Tibial artery (tissue), 4 donors: ENCODE data around the gene GBA2.

Experiments
- DNase-seq, 2 donors: peaks; one replicate each; pipeline ENCODE4 v3.0.0-alpha.2; 2019
- H3K27ac ChIP-seq, 2 donors: fragments of 200-600 bp; sonication (generic) in 1 of 2; 1 replicate in 1 of 2; 2 replicates in 1 of 2; pipeline ENCODE4 v1.5.1; 2018 to 2019; ENCODE audit warnings: mild to moderate bottlenecking in 1 of 2
- H3K27me3 ChIP-seq, 2 donors: fragments of 200-600 bp; sonication (generic) in 1 of 2; one replicate each; pipeline versions ENCODE4 v1.5.1 to v1.6.0; 2016 to 2019
- H3K36me3 ChIP-seq, 3 donors: fragments of 200-600 bp; sonication (generic) in 2 of 3; one replicate each; pipeline ENCODE4 v1.5.1; 2016 to 2019; ENCODE audit warnings: mild to moderate bottlenecking in 2 of 3
- H3K4me1 ChIP-seq, 4 donors: fragments of 200-600 bp; sonication (generic) in 2 of 4; 1 replicate in 3 of 4; 2 replicates in 1 of 4; pipeline ENCODE4 v1.5.1; 2016 to 2019
- H3K4me3 ChIP-seq, 2 donors: fragments of 200-600 bp; sonication (generic) in 1 of 2; 1 replicate in 1 of 2; 2 replicates in 1 of 2; pipeline ENCODE4 v1.5.1; 2018 to 2019; ENCODE audit warnings: mild to moderate bottlenecking in 2 of 2
- H3K9me3 ChIP-seq, 3 donors: fragments of 200-600 bp; sonication (generic) in 1 of 3; one replicate each; pipeline ENCODE4 v1.5.1; 2016 to 2019
- intact Hi-C: fragments of 100-400 bp; cut with DNase I; formaldehyde crosslinking; loops from one replicate; pipeline ENCODE4 v1.15.0; 2023; ENCODE audit warnings: low total_unique reads
- TF ChIP-seq, protein P1 (sequence below), 2 experiments: fragments of 200-600 bp in 1 of 2; fragments of 450-650 bp in 1 of 2; IDR thresholded peaks; one replicate each; pipeline ENCODE4 v1.5.1; 2017 to 2019; ENCODE audit warnings: antibody characterized with exemption in 2 of 2, mild to moderate bottlenecking in 1 of 2, moderate library complexity in 1 of 2

Gene GBA2

DNA sequence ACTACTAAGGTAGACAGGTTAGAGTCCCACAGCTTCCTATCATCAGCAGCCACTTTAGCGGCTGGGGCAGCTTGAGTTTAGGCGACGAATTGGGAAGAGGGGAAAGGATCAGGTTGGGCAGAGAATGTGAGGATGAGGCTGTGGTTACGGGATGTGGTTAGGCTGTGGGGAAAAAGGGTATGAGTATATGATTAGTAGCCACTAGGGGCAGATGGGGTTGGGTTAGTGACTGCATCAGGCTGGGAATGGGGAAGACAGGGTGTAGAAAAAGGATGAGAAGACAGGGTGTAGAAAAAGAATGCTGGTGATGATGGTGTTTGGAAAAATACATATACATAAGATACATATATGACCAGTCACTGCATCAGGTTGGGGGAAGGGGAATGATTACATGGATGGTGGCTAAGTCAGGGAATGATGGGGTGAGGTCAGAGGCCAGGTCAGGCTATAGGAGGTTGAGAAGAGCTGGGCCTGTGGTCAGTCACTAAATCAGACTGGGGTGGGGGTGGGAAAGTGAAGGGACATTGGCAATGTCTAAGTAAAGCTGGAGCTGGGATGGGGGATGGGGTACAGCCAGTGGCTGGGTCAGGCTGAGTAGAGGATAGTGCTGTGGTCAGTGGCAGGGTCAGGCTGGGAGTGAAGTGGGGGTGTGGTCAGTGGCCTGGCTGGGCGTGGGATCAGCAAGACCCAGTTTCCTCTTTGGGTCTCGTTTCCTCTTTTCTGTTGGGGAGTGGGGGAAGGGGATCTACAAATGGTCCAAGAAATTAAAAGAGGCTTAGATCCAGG lies 19.1 kb downstream of the GBA2 start:
- Histone ChIP-seq H3K9me3 (no peaks in the 10 kb centered on the region), H3K4me3 (peak overlapping the region; percentile 65 to 93), H3K36me3 (peaks cover 11 to 21% (median 14%) of the 10 kb centered on the region in 3 donors), H3K27me3 (no peaks in the 10 kb centered on the region), H3K4me1 (peaks cover 0 to 81% (median 66%) of the 10 kb centered on the region in 4 donors), H3K27ac (peak overlapping the region; percentile 92 to 99)
- intact Hi-C loops, result loop anchor here (5.0 kb wide), 1 partner anchor 38 kb away; no protein-coding TSS in a partner anchor
- DNase-seq, result peak; percentile 67 to 86
- TF ChIP-seq, protein P1, sequence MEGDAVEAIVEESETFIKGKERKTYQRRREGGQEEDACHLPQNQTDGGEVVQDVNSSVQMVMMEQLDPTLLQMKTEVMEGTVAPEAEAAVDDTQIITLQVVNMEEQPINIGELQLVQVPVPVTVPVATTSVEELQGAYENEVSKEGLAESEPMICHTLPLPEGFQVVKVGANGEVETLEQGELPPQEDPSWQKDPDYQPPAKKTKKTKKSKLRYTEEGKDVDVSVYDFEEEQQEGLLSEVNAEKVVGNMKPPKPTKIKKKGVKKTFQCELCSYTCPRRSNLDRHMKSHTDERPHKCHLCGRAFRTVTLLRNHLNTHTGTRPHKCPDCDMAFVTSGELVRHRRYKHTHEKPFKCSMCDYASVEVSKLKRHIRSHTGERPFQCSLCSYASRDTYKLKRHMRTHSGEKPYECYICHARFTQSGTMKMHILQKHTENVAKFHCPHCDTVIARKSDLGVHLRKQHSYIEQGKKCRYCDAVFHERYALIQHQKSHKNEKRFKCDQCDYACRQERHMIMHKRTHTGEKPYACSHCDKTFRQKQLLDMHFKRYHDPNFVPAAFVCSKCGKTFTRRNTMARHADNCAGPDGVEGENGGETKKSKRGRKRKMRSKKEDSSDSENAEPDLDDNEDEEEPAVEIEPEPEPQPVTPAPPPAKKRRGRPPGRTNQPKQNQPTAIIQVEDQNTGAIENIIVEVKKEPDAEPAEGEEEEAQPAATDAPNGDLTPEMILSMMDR (IDR thresholded peaks at IDR 0.05), result peak; percentile 45 to 47

DNA sequence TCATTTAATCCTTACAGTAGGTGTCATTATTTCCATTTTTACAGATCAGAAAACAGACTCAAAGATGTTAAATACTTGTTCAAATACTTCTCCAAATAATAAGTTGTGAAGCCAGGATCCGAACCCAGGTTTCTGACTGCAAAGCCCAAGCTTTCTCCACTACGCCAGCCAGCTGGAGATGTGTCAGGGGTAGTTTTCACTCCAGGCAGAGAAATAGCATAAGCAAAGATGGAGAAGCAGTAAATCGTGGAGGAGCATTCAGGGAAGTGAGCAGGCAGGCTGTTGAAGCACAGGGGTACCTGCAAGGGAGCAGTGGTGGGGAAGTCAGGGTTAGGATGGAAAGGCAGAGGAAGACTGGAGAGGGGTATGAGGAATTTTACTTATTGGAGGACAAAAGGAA lies 19.9 kb downstream of the GBA2 start:
- Histone ChIP-seq H3K27me3 (no peaks in the 10 kb centered on the region), H3K27ac (peak overlapping the region; percentile 92 to 99), H3K36me3 (peaks cover 15 to 25% (median 17%) of the 10 kb centered on the region in 3 donors), H3K4me3 (peak overlapping the region; percentile 65 to 93), H3K4me1 (peaks cover 0 to 74% (median 62%) of the 10 kb centered on the region in 4 donors), H3K9me3 (no peaks in the 10 kb centered on the region)
- TF ChIP-seq, protein P1 (IDR thresholded peaks at IDR 0.05), result no peak
- no peak for DNase-seq
- intact Hi-C loops, result loop anchor here (5.0 kb wide), 1 partner anchor 37 kb away; no protein-coding TSS in a partner anchor

DNA sequence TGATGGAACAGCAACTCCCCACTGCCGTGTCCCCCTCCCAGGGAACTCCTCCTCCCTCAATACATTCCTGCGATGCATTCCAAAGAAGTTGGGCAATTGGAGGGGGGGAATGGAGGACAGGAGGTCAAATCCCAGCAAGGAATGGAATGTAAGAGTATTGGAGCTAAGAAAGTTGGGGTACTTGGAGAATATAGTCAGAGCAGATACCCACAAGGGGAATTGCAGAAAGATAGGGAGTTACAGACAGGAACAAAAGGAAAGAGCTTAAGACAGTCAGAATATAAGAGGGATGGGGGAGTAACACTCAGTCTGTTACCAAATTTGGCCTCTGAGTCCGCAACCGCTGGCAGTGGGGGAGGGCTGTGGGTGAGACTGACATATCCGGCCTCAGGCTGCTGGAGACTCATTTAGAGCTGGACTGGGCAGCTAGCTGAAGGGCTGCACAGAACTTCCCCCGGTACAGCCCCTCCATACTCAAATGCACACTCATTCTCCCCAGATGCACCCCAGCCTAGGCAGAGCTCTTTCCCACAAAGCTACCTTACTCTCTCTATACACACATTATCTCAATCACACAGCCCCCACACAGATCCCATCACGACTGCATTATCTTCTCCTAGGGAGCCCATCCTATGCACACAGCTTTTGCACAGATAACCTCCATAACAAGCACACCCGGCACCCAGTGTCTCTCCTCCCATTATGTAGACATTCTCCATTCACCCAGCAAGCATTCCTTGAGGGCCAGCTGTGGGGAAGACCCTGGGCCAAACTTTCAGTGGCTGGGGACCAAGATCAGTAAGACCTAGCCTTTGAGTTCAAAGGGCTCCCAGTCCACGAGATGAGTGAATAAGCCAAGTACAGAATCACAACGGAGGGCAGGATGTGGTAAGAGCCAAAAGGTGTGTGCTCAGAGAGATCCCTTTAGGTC lies 20.7 kb downstream of the GBA2 start:
- peak; percentile 90 to 95 for DNase-seq
- TF ChIP-seq, protein P1 (IDR thresholded peaks at IDR 0.05), result no peak
- intact Hi-C loops, result loop anchor here (1.0 to 5.0 kb wide), 2 partner anchors 36 to 70 kb away; partner anchors contain the start of genes CCDC107 and RMRP
- Histone ChIP-seq H3K9me3 (no peaks in the 10 kb centered on the region), H3K4me3 (peak overlapping the region; percentile 65 to 93), H3K36me3 (peaks cover 23 to 33% (median 24%) of the 10 kb centered on the region in 3 donors), H3K27me3 (no peaks in the 10 kb centered on the region), H3K27ac (peak overlapping the region; percentile 92 to 99), H3K4me1 (peaks cover 0 to 66% (median 54%) of the 10 kb centered on the region in 4 donors)

DNA sequence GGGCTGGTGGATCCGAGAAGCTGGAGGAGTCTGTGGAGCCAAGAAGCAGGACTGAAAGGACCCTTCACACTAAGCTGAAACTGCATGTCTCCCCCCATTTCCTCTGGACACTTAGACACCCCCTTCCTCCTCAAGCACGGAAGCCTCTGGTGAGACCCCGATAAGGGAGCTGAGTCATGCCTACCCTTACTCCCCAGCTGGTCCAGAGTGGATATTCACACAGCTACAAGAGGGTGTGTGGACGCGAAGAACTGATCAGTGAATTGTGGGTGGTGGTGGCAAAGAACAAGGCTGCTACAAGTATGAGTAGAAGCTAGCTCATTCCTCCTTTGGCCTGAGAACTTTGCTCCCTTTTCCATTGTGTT lies 21.4 kb downstream of the GBA2 start:
- TF ChIP-seq, protein P1 (IDR thresholded peaks at IDR 0.05), result no peak
- Histone ChIP-seq H3K36me3 (peaks cover 29 to 40% (median 31%) of the 10 kb centered on the region in 3 donors), H3K4me1 (peaks cover 0 to 60% (median 50%) of the 10 kb centered on the region in 4 donors), H3K27me3 (no peaks in the 10 kb centered on the region), H3K4me3 (peak overlapping the region; percentile 65 to 93), H3K9me3 (no peaks in the 10 kb centered on the region), H3K27ac (peak overlapping the region; percentile 92 to 99)
- DNase-seq, result no peak
- intact Hi-C loops, result loop anchor here (1.0 to 5.0 kb wide), 2 partner anchors 35 to 69 kb away; partner anchors contain the start of genes CCDC107 and RMRP

DNA sequence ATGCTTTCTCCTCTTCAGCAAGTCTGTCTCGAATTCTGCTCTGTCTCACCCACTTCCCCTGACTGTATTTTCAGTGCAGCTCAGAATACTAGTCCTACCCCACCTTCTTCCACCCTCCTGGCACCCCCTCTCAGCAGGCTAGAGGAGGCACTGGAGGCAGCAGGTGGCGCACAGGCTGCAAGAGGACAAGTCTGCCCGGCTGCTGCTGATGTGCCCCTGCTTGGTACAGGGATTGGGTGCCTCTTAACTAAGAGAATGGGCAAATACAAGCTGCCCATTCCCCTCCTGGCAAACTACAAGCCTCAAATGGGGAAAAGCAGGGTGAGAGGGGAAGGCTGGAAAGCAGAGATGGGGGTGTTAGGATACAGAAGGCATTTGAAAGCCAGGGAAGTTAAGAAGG lies 22.1 kb downstream of the GBA2 start:
- TF ChIP-seq, protein P1 (IDR thresholded peaks at IDR 0.05), result peak in 1 of 2 experiments; percentile 31
- peaks cover 0 to 60% (median 50%) of the 10 kb centered on the region in 4 donors for H3K4me1 ChIP-seq
- H3K36me3 ChIP-seq, result peaks cover 37 to 47% (median 38%) of the 10 kb centered on the region in 3 donors

More for the DNA sequence above, 22.1 kb downstream of the GBA2 start:
- Histone ChIP-seq H3K4me3 (peak overlapping the region; percentile 65 to 93), H3K27ac (peak overlapping the region; percentile 92 to 99), H3K27me3 (no peaks in the 10 kb centered on the region), H3K9me3 (no peaks in the 10 kb centered on the region)
- intact Hi-C loops, result loop anchor here (5.0 kb wide), 1 partner anchor 35 kb away; no protein-coding TSS in a partner anchor
- peak; percentile 59 to 92 for DNase-seq
